ENCODE measurements around the gene SLC39A8.
"Not testable (repeated sequence)": the region's sequence is repeated elsewhere in the genome, so short reads cannot be mapped to it uniquely, and the experiment has no call there.

SLC39A8 gene

DNA sequence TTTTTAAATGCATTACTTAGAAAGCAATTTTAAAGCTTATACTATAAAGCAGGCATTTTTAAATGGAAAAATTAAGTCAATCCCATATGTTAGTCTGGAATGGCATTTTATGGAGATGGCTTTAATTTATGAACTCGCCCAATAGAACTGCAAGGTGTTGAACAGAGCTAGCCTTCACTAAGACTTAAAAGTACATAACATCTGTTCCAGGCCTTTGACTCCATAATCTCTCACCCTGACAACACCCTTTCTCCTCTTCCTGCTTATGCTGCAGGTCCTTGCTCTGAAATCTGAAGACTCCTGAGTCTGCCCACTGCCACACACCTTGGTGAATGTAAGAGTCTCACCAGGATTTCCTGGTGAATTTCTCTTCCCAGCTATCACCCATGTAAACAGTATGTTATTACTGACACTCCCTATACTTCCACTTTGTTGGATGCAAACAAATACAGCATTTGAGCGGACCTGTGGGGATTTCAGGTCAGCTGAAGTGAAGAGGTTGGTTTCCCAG is 17.7 kb upstream of the SLC39A8 start:
- H3K4me3 ChIP-seq (replicated peaks; ENCODE audit: low read depth, low read length), result no peak overlapping the region
- no peak for DNase-seq (ENCODE audit: low read depth)
- TF ChIP-seq, protein P1, sequence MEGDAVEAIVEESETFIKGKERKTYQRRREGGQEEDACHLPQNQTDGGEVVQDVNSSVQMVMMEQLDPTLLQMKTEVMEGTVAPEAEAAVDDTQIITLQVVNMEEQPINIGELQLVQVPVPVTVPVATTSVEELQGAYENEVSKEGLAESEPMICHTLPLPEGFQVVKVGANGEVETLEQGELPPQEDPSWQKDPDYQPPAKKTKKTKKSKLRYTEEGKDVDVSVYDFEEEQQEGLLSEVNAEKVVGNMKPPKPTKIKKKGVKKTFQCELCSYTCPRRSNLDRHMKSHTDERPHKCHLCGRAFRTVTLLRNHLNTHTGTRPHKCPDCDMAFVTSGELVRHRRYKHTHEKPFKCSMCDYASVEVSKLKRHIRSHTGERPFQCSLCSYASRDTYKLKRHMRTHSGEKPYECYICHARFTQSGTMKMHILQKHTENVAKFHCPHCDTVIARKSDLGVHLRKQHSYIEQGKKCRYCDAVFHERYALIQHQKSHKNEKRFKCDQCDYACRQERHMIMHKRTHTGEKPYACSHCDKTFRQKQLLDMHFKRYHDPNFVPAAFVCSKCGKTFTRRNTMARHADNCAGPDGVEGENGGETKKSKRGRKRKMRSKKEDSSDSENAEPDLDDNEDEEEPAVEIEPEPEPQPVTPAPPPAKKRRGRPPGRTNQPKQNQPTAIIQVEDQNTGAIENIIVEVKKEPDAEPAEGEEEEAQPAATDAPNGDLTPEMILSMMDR (IDR thresholded peaks at IDR 0.05; ENCODE audit: low read length, missing control alignments), result no peak

- no peak overlapping the region for H3K4me3 ChIP-seq (replicated peaks; ENCODE audit: low read depth, low read length)
- TF ChIP-seq, protein P1 (IDR thresholded peaks at IDR 0.05; ENCODE audit: low read length, missing control alignments), result no peak
- no peak for DNase-seq (ENCODE audit: low read depth)
These were observed 12.8 kb upstream of the SLC39A8 start for GRCh38 chr4:102358128-102358527.

- not testable (repeated sequence) for DNase-seq (ENCODE audit: low read depth); H3K4me3 ChIP-seq (replicated peaks; ENCODE audit: low read depth, low read length)
These were observed 12.4 kb upstream of the SLC39A8 start for GRCh38 chr4:102357637-102358036.

DNA sequence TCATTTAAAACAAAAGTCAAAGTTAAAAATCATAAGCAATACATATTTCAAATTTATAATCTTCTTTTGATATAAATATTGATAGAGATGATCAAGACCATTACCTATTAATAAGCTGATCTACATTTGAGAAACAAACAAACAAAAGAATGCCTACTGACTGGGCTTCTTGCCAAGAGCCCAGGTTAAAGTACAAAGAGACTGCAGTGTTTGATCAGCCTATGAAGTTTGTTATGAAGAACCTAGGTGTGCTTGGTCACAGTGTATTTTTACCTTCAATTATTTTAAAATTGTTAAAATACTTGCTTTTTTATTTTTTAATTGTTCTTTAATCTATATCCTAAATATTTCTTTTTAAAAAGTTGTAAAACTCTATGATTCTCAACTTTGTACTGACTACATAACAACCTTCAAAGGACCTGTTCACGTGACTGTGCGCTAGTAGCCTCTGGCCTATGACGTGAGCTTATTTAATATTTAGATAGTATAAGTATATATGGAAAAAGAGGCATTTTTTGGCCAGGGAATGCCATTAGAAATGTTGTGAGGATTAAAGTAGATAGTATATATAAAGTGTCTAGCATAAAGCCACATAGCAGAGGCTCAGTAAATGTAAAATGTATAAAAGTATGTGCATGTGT is 11.4 kb upstream of the SLC39A8 start:
- H3K4me3 ChIP-seq (replicated peaks; ENCODE audit: low read depth, low read length), result no peak overlapping the region
- TF ChIP-seq, protein P1 (IDR thresholded peaks at IDR 0.05; ENCODE audit: low read length, missing control alignments), result no peak
- no peak for DNase-seq (ENCODE audit: low read depth)

DNA sequence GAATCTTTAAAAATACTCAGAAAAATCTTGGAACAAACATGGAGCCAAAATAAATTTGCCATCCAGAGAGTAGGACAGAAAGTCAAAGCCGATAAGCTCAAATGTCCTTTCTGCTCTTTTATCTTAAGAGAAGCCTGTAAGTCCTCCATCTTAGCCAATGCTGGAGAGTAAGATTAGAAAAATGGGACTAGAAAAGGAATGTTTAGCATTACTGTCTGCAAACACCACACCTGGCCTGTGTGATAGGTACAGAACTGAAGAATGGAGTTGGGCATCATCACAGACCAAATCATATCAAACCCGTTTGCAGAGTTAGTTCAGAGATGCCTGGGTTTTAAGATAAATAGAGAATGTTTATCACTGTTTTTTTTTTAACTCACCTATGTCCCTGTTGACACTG is 10.5 kb upstream of the SLC39A8 start:
- TF ChIP-seq, protein P1 (IDR thresholded peaks at IDR 0.05; ENCODE audit: low read length, missing control alignments), result no peak
- H3K4me3 ChIP-seq (replicated peaks; ENCODE audit: low read depth, low read length), result no peak overlapping the region
- DNase-seq (ENCODE audit: low read depth), result no peak

DNA sequence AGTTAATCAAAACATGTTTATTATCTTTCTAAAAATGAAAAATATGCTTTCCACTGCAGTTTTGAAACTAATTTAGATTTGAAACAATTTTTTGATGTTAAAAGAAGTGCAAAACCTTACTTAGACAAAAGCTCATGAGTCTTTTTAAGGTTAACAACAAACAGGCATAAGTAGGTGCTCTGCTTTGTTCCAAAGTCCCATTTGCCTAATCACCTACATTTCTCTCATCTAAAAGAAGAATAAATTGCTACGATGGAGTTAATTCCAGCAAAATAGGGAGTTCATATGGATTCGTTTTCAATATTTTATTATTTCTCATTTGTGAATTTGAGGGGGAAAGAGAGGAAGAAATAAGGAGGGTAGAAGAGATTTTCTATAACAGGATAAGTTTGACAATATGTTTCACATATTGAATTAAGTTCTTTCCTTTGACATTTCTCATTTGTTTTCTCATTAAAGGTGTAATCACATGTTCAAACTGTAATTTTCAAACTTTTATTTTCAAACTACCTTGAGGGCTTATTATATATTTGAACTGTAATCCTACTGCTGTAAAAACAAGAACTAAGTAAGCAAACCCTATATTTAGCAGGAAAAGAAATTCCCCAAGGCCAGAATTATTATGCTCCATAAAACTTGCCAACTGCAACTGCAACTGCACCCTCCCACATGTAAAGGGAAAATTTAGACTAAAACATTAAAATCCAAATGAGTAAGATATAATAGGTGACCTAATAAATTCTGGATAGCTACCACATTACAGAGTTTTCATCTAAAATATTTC is 9.6 kb upstream of the SLC39A8 start:
- no peak for DNase-seq (ENCODE audit: low read depth)
- H3K4me3 ChIP-seq (replicated peaks; ENCODE audit: low read depth, low read length), result no peak overlapping the region
- TF ChIP-seq, protein P1 (IDR thresholded peaks at IDR 0.05; ENCODE audit: low read length, missing control alignments), result no peak

GRCh38 chr4:102352781-102353180 is 7.5 kb upstream of the SLC39A8 start:
- H3K4me3 ChIP-seq (replicated peaks; ENCODE audit: low read depth, low read length), result no peak overlapping the region
- no peak for DNase-seq (ENCODE audit: low read depth)
- TF ChIP-seq, protein P1 (IDR thresholded peaks at IDR 0.05; ENCODE audit: low read length, missing control alignments), result no peak
